OCI-LY1 (cell line): Measurements from ENCODE around the gene CPD.

Source experiments
- H2AFZ ChIP-seq: fragments of 200-600 bp; sonication (generic), shearing (Covaris generic); 2 replicates; pipeline ENCODE4 v1.6.0; 2014; ENCODE audit warnings: antibody characterized with exemption, mild to moderate bottlenecking, low read length
- H3F3A ChIP-seq: fragments of 200-600 bp; sonication (generic), shearing (Covaris generic); 2 replicates; pipeline ENCODE4 v1.6.0; 2014; ENCODE audit warnings: mild to moderate bottlenecking, antibody characterized with exemption, low read length, moderate library complexity; ENCODE audit not compliant: insufficient read depth
- H3K27ac ChIP-seq: fragments of 200-600 bp; sonication (generic); 2 replicates; pipeline ENCODE4 v1.5.1; 2014; ENCODE audit warnings: low read length, mixed run types, mild to moderate bottlenecking, low read depth; ENCODE audit not compliant: poor library complexity, severe bottlenecking
- H3K27me3 ChIP-seq: fragments of 200-600 bp; sonication (generic); 2 replicates; pipeline ENCODE4 v1.6.0; 2014; ENCODE audit warnings: antibody characterized with exemption, mild to moderate bottlenecking, low read length, moderate library complexity; ENCODE audit not compliant: insufficient read depth
- H3K36me3 ChIP-seq: fragments of 200-600 bp; sonication (generic); 2 replicates; pipeline ENCODE4 v1.6.1; 2014; ENCODE audit warnings: mild to moderate bottlenecking, antibody characterized with exemption, low read length, moderate library complexity, mixed read lengths; ENCODE audit not compliant: insufficient read depth
- H3K4me1 ChIP-seq: fragments of 200-600 bp; sonication (generic); 2 replicates; pipeline ENCODE4 v1.5.1; 2014; ENCODE audit warnings: mild to moderate bottlenecking, low read length, moderate library complexity; ENCODE audit not compliant: insufficient read depth, severe bottlenecking
- H3K4me2 ChIP-seq: fragments of 200-600 bp; sonication (generic), shearing (Covaris generic); 2 replicates; pipeline ENCODE4 v1.6.1; 2014; ENCODE audit warnings: low read length
- H3K4me3 ChIP-seq: fragments of 200-600 bp; sonication (generic); 2 replicates; pipeline ENCODE4 v1.5.1; 2014; ENCODE audit warnings: low read length, low read depth, mild to moderate bottlenecking, mixed read lengths; ENCODE audit not compliant: poor library complexity, severe bottlenecking
- H3K79me2 ChIP-seq: fragments of 200-600 bp; shearing (Covaris generic); 2 replicates; pipeline ENCODE4 v1.6.1; 2016; ENCODE audit warnings: mixed run types, low read length, mixed read lengths; ENCODE audit not compliant: insufficient read depth
- H3K9ac ChIP-seq: fragments of 200-600 bp; sonication (generic), shearing (Covaris generic); 2 replicates; pipeline ENCODE4 v1.6.1; 2014; ENCODE audit warnings: mild to moderate bottlenecking, low read length, mixed read lengths
- H3K9me2 ChIP-seq: fragments of 200-600 bp; sonication (generic), shearing (Covaris generic); 2 replicates; pipeline ENCODE4 v1.6.1; 2014; ENCODE audit warnings: low read depth, mild to moderate bottlenecking, low read length, mixed read lengths
- H3K9me3 ChIP-seq: fragments of 200-600 bp; shearing (Covaris generic); 2 replicates; pipeline ENCODE4 v1.6.1; 2014; ENCODE audit warnings: low read length, mixed read lengths
- H4K20me1 ChIP-seq: fragments of 200-600 bp; sonication (generic), shearing (Covaris generic); 2 replicates; pipeline ENCODE4 v1.6.0; 2016; ENCODE audit warnings: mild to moderate bottlenecking, low read length; ENCODE audit not compliant: insufficient read depth
- CTCF ChIP-seq: fragments of 200-600 bp; sonication (generic), shearing (Covaris generic); IDR thresholded peaks from 2 replicates; pipeline ENCODE4 v1.5.1; 2017; ENCODE audit warnings: mild to moderate bottlenecking, antibody characterized with exemption, low read length, moderate library complexity, mixed read lengths
- EZH2 ChIP-seq: fragments of 200-600 bp; sonication (generic), shearing (Covaris generic); IDR thresholded peaks from 2 replicates; pipeline ENCODE4 v1.8.0; 2017; ENCODE audit warnings: borderline replicate concordance, mixed run types, mild to moderate bottlenecking, antibody characterized with exemption, low read length, moderate library complexity, mixed read lengths

CPD gene

DNA sequence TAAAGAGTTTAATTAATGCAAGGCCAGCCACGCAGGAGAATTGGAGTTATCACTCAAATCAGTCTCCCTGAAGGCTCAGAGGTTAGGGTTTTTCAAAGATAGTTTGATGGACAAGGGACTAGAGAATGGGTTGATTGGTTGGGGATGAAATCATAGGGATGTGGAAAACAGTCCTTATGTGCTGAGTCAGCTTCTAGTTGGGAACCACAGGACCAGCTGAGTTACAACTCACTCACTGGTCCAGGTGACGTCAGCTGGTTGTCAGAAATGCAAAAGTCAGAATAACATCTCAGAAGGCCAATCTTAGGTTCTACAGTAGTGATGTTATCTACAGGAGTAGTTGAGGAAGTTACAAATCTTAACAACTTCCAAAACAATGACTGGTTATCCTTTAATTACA is 47.6 kb downstream of the CPD start:
- H3K79me2 ChIP-seq, result no peaks in the 10 kb centered on the region
- no peaks in the 10 kb centered on the region for H3K27me3 ChIP-seq
- H3K27ac ChIP-seq, result no peak overlapping the region
- TF ChIP-seq CTCF, result no peak
- TF ChIP-seq EZH2, result no peak
- H3K4me1 ChIP-seq, result no peaks in the 10 kb centered on the region
- peaks cover 38% of the 10 kb centered on the region for H3K36me3 ChIP-seq
- no peaks in the 10 kb centered on the region for H3K9me3 ChIP-seq
- H4K20me1 ChIP-seq, result no peaks in the 10 kb centered on the region
- H3K4me2 ChIP-seq, result no peak overlapping the region
- no peaks in the 10 kb centered on the region; the same call in 1 of the 2 replicates for H3F3A ChIP-seq
- H3K9me2 ChIP-seq, result no peaks in the 10 kb centered on the region
- no peak overlapping the region for H2AFZ ChIP-seq
- no peak overlapping the region for H3K9ac ChIP-seq
- no peak overlapping the region for H3K4me3 ChIP-seq

GRCh38 chr17:30427611-30428010 is 48.9 kb downstream of the CPD start:
- Histone ChIP-seq H3K4me1 (no peaks in the 10 kb centered on the region), H4K20me1 (no peaks in the 10 kb centered on the region), H3K27ac (no peak overlapping the region), H3K4me3 (no peak overlapping the region), H3K9me3 (no peaks in the 10 kb centered on the region), H3K36me3 (peaks cover 34% of the 10 kb centered on the region), H2AFZ (no peak overlapping the region), H3K4me2 (no peak overlapping the region), H3K79me2 (no peaks in the 10 kb centered on the region), H3K9me2 (no peaks in the 10 kb centered on the region), H3K9ac (no peak overlapping the region), H3K27me3 (no peaks in the 10 kb centered on the region), H3F3A (no peaks in the 10 kb centered on the region; the same call in 1 of the 2 replicates)
- TF ChIP-seq EZH2 (no peak), CTCF (no peak)

- Histone ChIP-seq H3K27me3 (no peaks in the 10 kb centered on the region), H3K4me1 (no peaks in the 10 kb centered on the region), H3K36me3 (peaks cover 33% of the 10 kb centered on the region), H3K4me3 (no peak overlapping the region), H3K79me2 (no peaks in the 10 kb centered on the region), H4K20me1 (no peaks in the 10 kb centered on the region), H3F3A (no peaks in the 10 kb centered on the region; the same call in 1 of the 2 replicates), H3K27ac (no peak overlapping the region), H3K4me2 (no peak overlapping the region), H3K9ac (no peak overlapping the region), H3K9me3 (no peaks in the 10 kb centered on the region), H3K9me2 (no peaks in the 10 kb centered on the region), H2AFZ (no peak overlapping the region)
- TF ChIP-seq EZH2 (no peak), CTCF (no peak)
These were observed 50.4 kb downstream of the CPD start for GRCh38 chr17:30429155-30429554.
